ENCODE measurements around the gene TCF25.

- TF ChIP-seq CTCF (IDR thresholded peaks at IDR 0.05): no peak
- TF ChIP-seq POLR2A (IDR thresholded peaks at IDR 0.05): no peak
Measured at GRCh38 chr16:89883346-89884040, 10.1 kb downstream of the TCF25 start.

Data from esophagus squamous epithelium (tissue), 4 donors.